SH-SY5Y (cell line): ENCODE data around the gene PDGFD.

Experiments
- GATA2 ChIP-seq: IDR thresholded peaks from 2 replicates; pipeline ENCODE4 v1.6.1; 2011; ENCODE audit warnings: mild to moderate bottlenecking, low read depth, low read length
- GATA3 ChIP-seq: IDR thresholded peaks from 2 replicates; pipeline ENCODE4 v1.6.1; 2011; ENCODE audit warnings: low read depth, mild to moderate bottlenecking, low read length, moderate library complexity

- TF ChIP-seq GATA2, result no peak
- TF ChIP-seq GATA3, result no peak
Observed at GRCh38 chr11:104095791-104096190, 68.2 kb downstream of the PDGFD start.
